HEK293T (cell line): Measurements from ENCODE around the gene CENPT.
A peak's percentile ranks its signal among the peaks of the same experiment; 100 is the strongest.

Experiments
- CTCF ChIA-PET: fragments of 350-600 bp; formaldehyde crosslinking; extraction: SDS; loops from one replicate; lab custom pipeline; 2021; ENCODE audit warnings: antibody characterized with exemption, inconsistent platforms; lab: Yijun Ruan, JAX
- POLR2A ChIA-PET: fragments of 350-600 bp; formaldehyde crosslinking; extraction: SDS; loops from one replicate; lab custom pipeline; 2020; ENCODE audit warnings: antibody characterized with exemption, inconsistent platforms; lab: Yijun Ruan, JAX
- DNase-seq: peaks from one replicate; pipeline ENCODE4 v3.0.0; 2012; ENCODE audit warnings: mixed read lengths; ENCODE audit errors: extremely low spot score
- ARNT ChIP-seq: fragments of 450-650 bp; IDR thresholded peaks from 2 replicates; pipeline ENCODE4 v1.6.1; 2017; ENCODE audit warnings: mild to moderate bottlenecking
- BHLHE40 ChIP-seq: fragments of 450-650 bp; IDR thresholded peaks from 2 replicates; pipeline ENCODE4 v1.6.1; 2016; ENCODE audit warnings: mild to moderate bottlenecking, moderate library complexity, borderline replicate concordance
- CTBP1 ChIP-seq: fragments of 450-650 bp; IDR thresholded peaks from 2 replicates; pipeline ENCODE4 v1.6.1; 2016; ENCODE audit warnings: borderline replicate concordance
- ELF4 ChIP-seq: fragments of 450-650 bp; IDR thresholded peaks from 2 replicates; pipeline ENCODE4 v1.6.1; 2017; ENCODE audit warnings: antibody characterized with exemption
- FOXA1 ChIP-seq: fragments of 450-650 bp; IDR thresholded peaks from 2 replicates; pipeline ENCODE4 v1.6.1; 2016; ENCODE audit warnings: mild to moderate bottlenecking
- FOXK2 ChIP-seq: fragments of 450-650 bp; IDR thresholded peaks from 2 replicates; pipeline ENCODE4 v1.6.1; 2016; ENCODE audit warnings: mild to moderate bottlenecking
- FOXM1 ChIP-seq: fragments of 450-650 bp; IDR thresholded peaks from 2 replicates; pipeline ENCODE4 v1.6.1; 2017; ENCODE audit warnings: mild to moderate bottlenecking, borderline replicate concordance
- HDGF ChIP-seq: fragments of 450-650 bp; IDR thresholded peaks from 2 replicates; pipeline ENCODE4 v1.6.1; 2017; ENCODE audit warnings: antibody characterized with exemption, borderline replicate concordance
- L3MBTL2 ChIP-seq: fragments of 450-650 bp; conservative IDR thresholded peaks from 2 replicates; pipeline ENCODE4 v1.6.1; 2016; ENCODE audit warnings: mild to moderate bottlenecking
- LEF1 ChIP-seq: fragments of 450-650 bp; IDR thresholded peaks from 2 replicates; pipeline ENCODE4 v1.6.1; 2017; ENCODE audit warnings: mild to moderate bottlenecking, borderline replicate concordance
- NFRKB ChIP-seq: fragments of 450-650 bp; IDR thresholded peaks from 2 replicates; pipeline ENCODE4 v1.6.1; 2016; ENCODE audit warnings: mild to moderate bottlenecking, moderate library complexity
- SP1 ChIP-seq: fragments of 450-650 bp; IDR thresholded peaks from 2 replicates; pipeline ENCODE4 v1.6.1; 2017
- SUZ12 ChIP-seq: fragments of 450-650 bp; IDR thresholded peaks from 2 replicates; pipeline ENCODE4 v1.6.1; 2016; ENCODE audit warnings: mild to moderate bottlenecking
- TARDBP ChIP-seq: fragments of 450-650 bp; IDR thresholded peaks from 2 replicates; pipeline ENCODE4 v1.6.1; 2016
- ZNF384 ChIP-seq: fragments of 450-650 bp; IDR thresholded peaks from 2 replicates; pipeline ENCODE4 v1.6.1; 2016
- TF ChIP-seq, protein P1 (sequence below): fragments of 450-650 bp; IDR thresholded peaks from 2 replicates; pipeline ENCODE4 v1.6.1; 2016

CENPT gene

DNA sequence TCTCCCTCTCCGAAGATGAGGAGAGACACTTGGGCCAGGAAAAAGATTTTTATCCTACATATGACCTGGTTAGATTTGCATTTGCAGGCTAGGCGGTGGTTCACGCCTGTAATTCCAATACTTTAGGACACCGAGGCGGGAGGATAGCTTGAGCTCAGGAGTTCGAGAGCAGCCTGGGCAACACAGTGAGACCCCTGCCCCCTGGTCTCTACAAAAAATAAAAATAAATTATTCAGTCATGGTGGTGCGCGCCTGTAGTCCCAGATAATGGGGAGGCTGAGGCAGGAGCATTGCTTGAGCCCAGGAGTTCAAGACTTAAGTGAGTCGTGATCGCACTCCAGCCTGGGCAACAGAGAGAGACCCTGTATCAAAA is 13.3 kb downstream of the CENPT start:
- TF ChIP-seq SP1 (no peak), L3MBTL2 (no peak), FOXA1 (no peak), NFRKB (no peak), FOXK2 (no peak), FOXM1 (no peak), BHLHE40 (no peak), ELF4 (no peak), TARDBP (no peak), LEF1 (no peak), CTBP1 (no peak), ZNF384 (no peak), ARNT (no peak), HDGF (no peak), SUZ12 (no peak)
- TF ChIP-seq, protein P1, sequence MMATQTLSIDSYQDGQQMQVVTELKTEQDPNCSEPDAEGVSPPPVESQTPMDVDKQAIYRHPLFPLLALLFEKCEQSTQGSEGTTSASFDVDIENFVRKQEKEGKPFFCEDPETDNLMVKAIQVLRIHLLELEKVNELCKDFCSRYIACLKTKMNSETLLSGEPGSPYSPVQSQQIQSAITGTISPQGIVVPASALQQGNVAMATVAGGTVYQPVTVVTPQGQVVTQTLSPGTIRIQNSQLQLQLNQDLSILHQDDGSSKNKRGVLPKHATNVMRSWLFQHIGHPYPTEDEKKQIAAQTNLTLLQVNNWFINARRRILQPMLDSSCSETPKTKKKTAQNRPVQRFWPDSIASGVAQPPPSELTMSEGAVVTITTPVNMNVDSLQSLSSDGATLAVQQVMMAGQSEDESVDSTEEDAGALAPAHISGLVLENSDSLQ = no peak
- CTCF ChIA-PET = interaction anchor here (1.0 to 2.2 kb wide), 2 partner anchors 12 to 18 kb away, joined by 3 to 9 read pairs; partner anchors contain the start of gene NUTF2
- no peak for DNase-seq
- POLR2A ChIA-PET = interaction anchor here (0.8 to 2.3 kb wide), 15 partner anchors 10 to 114 kb away, joined by 3 to 21 read pairs (median 5); partner anchors contain the start of genes CENPT, EDC4, NUTF2 and RANBP10

DNA sequence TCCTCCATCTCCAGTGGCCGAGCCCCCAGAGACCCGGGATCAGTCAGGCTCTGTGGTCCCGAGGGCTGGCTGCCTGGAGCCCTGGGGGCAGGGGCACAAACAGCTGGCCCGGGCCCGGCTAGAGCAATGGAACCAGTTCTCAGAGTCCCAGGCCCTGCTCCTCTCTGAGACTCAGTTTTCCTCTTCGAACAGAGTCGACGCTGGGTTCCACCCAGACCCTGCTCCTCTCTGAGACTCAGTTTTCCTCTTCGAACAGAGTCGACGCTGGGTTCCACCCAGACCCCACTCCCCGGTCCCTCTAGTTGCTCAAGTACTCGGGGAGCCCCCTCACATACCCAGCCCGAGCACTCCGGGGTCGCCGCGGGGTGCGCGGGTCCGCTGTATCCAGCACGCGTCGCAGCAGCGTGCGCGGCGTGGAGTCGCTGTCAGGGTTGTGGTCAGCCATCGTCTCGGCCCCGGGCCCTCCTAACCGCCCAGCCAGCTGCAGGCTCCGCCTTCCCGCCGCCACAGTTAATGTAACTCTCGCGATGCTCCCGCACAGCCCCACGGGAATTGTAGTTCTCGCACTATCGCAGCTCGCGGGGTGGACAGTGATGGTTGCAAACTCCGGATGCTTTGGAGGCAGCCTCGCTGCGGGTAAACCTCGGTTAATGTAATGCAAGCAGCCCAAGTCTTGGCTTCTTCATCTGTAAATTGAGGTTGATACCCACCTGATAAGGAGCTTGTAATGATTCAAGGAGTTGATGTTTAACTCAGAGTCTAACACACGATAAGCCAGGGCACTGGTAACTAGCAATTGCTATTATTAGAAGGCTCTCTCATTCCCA is 13.9 kb downstream of the CENPT start:
- TF ChIP-seq TARDBP (no peak), LEF1 (no peak), ARNT (no peak), ELF4 (peak; percentile 29; the same call in 1 of the 2 replicates), L3MBTL2 (peak; percentile 85), SUZ12 (no peak)
- peak; percentile 97 for DNase-seq
- ChIA-PET CTCF (interaction anchor here (1.0 to 2.2 kb wide), 3 partner anchors 13 to 161 kb away, joined by 3 to 9 read pairs (median 6); partner anchors contain the start of gene NUTF2), POLR2A (interaction anchor here (0.6 to 2.3 kb wide), 18 partner anchors 10 to 164 kb away, joined by 3 to 21 read pairs (median 4); partner anchors contain the start of genes CENPT, EDC4, NUTF2 and RANBP10)

DNA sequence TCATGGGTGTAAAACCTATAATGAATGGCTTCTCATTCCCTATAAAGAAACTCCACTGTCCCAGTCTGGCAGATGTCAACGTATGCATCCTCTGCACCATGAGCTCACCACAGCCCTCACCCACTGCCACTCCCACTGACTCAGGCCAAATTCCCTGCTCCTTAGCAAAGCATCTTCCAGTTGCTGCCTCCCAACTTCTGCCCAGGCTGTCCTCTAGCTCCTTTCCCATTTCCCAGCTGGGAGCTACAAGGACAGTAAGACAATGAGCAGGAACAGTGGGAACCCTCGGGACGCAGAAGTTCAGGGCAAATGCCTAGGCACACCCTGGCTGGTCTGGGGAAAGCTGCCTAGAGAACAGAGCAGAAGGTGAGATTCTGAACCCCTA is 14.5 kb downstream of the CENPT start:
- no peak for TF ChIP-seq NFRKB
- no peak for TF ChIP-seq HDGF
- TF ChIP-seq, protein P1 = no peak
- no peak for TF ChIP-seq ZNF384
- TF ChIP-seq CTBP1 = no peak
- TF ChIP-seq ARNT = no peak
- TF ChIP-seq SP1 = no peak
- no peak for TF ChIP-seq TARDBP
- TF ChIP-seq FOXK2 = no peak
- no peak for TF ChIP-seq SUZ12
- no peak for TF ChIP-seq ELF4
- no peak for TF ChIP-seq FOXA1
- no peak for TF ChIP-seq FOXM1
- TF ChIP-seq LEF1 = no peak
- no peak for TF ChIP-seq BHLHE40
- no peak for TF ChIP-seq L3MBTL2
- DNase-seq = no peak
- ChIA-PET POLR2A (interaction anchor here (0.6 to 2.3 kb wide), 11 partner anchors 11 to 164 kb away, joined by 3 to 21 read pairs (median 4); partner anchors contain the start of genes CENPT, NUTF2, RANBP10 and TSNAXIP1), CTCF (interaction anchor here (1.5 to 2.2 kb wide), 2 partner anchors 17 to 160 kb away, joined by 6 to 9 read pairs; no protein-coding TSS in a partner anchor)

DNA sequence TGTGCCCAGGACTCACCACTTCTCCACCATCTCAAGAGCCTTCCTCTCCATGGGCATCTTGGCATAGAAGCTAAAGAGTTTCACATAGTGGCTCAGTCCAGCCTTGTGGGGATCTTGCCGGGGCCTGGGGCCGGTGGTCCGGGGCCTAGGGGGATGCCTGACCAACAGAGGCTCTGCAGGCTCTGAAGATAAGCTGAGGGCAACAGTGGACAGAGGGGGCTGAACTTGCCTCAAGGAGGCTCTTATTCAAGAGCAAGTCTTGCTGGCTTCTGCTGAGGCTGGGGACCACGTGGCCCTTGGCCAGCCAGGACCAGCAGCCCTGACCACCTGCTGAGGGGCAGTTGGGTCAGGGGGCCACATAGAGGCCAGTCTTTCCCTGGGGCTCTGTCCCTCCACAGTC is 18.8 kb downstream of the CENPT start:
- POLR2A ChIA-PET = no interaction called here
- TF ChIP-seq ZNF384 (no peak), SP1 (no peak), CTBP1 (no peak)
- DNase-seq = no peak
- CTCF ChIA-PET = no interaction called here

DNA sequence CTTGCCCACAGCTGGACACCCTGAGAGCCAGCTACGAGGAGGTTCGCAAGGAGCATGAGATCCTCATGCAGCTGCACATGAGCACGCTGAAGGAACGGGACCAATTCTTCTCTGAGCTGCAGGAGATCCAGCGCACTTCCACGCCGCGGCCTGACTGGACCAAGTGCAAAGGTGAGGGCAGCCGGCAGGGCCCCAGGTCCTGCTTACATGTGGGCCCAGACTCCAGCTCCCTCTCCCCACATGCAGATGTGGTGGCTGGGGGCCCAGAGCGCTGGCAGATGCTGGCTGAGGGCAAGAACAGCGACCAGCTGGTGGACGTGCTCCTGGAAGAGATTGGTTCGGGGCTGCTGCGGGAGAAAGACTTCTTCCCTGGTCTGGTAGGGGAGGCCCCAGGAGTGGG is 21.6 kb downstream of the CENPT start:
- DNase-seq = no peak
- TF ChIP-seq FOXA1 = no peak
- TF ChIP-seq HDGF = no peak
- TF ChIP-seq SP1 = no peak
- no peak for TF ChIP-seq BHLHE40
- TF ChIP-seq CTBP1 = no peak
- TF ChIP-seq TARDBP = no peak
- no peak for TF ChIP-seq ARNT
- TF ChIP-seq FOXK2 = no peak
- TF ChIP-seq ZNF384 = no peak
- TF ChIP-seq, protein P1 = no peak
- POLR2A ChIA-PET = interaction anchor here (1.4 kb wide), 1 partner anchor 107 kb away, joined by 3 read pairs; the partner anchor contains the start of gene GFOD2
- CTCF ChIA-PET = interaction anchor here (1.0 kb wide), 1 partner anchor 9 kb away, joined by 6 read pairs; no protein-coding TSS in a partner anchor

DNA sequence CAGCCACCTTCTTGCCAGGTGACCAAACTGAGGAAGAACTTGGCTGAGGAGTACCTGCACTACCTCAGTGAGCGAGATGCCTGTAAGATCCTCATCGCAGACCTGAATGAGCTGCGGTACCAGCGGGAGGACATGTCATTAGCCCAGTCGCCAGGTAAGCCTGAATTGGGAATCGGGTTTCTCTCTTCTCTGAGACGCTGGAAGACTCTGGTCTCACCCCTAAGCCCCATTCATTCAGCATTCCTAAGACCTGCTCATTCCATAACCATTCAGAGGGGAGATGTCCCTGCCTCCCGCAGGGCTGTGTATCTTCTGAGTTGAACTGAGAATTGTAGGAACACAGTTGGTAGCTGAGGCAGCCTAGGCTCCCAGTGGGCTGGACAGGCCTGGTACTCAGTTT is 22.4 kb downstream of the CENPT start:
- POLR2A ChIA-PET = interaction anchor here (1.4 kb wide), 1 partner anchor 106 kb away, joined by 3 read pairs; the partner anchor contains the start of gene GFOD2
- TF ChIP-seq HDGF = no peak
- no peak for TF ChIP-seq ZNF384
- no peak for TF ChIP-seq SP1
- no peak for TF ChIP-seq FOXK2
- TF ChIP-seq, protein P1 = no peak
- TF ChIP-seq ARNT = no peak
- no peak for TF ChIP-seq ELF4
- TF ChIP-seq TARDBP = no peak
- TF ChIP-seq CTBP1 = no peak
- no peak for TF ChIP-seq LEF1
- no peak for TF ChIP-seq BHLHE40
- TF ChIP-seq L3MBTL2 = no peak
- TF ChIP-seq SUZ12 = no peak
- TF ChIP-seq FOXA1 = no peak
- no peak for TF ChIP-seq NFRKB
- no peak for TF ChIP-seq FOXM1
- no peak for DNase-seq
- CTCF ChIA-PET = no interaction called here
